HS-5 (cell line): ENCODE data around the gene CBL.
"Not testable (repeated sequence)": the region's sequence is repeated elsewhere in the genome, so short reads cannot be mapped to it uniquely, and the experiment has no call there.

Source experiments
- DNase-seq: peaks from one replicate; pipeline ENCODE4 v3.0.0-alpha.2; 2012; ENCODE audit warnings: low read depth

The CBL gene

DNA sequence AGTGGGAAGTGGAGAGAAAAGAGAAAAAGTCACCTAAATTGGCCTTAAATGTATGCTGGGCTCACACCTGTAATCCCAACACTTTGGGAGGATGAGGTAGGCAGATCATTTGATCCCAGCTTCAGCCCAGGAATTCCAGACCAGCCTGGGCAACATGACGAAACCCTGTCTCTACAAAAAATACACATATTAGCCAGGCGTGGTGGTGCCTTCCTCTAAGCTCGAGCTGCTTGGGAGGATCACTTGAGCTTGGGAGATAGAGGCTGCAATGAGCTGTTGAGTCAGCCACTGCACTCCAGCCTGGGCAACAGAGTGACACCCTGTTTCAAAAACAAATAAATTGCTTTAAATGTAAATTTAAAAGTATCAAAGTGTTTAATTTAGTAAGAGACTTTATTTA is 3.9 kb downstream of the CBL start:
- DNase-seq: no peak

DNA sequence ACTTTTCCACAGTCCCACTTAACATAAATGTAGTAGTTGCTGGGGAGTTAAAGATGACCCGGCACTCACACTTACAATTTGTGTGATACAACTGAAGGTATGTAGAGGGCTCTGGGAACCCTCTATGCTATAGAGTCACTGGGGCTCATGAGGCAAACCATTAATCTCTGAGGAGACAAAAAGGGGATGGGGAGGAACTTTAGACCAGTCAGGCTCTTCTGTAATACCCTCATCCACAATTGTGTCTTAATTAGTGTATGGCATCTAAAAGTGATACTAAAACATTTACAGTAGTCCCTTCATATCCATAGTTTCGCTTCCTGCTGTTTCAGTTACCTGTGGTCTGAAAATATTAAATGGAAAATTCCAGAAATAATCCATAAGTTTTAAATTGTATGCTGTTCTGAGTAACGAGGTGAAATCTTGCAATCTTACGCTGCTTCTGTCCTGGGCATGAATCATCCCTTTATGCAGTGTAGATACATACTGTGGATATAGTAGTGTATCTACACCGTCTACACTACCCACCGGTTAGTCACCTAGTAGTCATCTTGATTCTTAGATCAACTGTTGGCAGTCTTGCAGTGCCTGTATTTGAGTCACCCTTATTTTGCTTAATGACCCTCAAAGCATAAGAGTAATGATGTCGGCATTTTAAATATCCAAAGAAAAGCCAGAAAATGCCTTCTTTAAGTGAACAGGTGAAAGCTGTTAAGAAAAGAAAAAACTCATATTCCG is 12.2 kb downstream of the CBL start:
- peak; percentile 94 for DNase-seq

DNA sequence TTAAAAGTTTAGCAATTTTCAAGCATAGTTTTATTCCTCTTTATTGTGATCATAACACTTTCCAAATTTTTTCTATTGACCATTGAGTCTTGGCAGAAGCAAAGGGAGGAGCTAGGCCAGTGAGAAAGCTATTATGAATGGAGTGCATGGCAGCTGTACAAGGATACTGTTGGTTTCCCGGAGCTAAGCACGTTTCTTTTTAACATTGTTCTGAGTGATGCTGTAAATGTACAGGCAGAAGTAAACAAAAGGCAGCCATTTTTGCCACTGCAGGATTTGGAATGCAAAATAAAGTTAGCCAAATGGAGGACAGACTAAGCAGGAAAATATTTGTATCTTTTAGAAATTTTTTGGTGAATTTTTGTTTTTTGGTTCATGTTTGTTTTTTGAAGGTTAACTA is 16.2 kb downstream of the CBL start:
- no peak for DNase-seq

DNA sequence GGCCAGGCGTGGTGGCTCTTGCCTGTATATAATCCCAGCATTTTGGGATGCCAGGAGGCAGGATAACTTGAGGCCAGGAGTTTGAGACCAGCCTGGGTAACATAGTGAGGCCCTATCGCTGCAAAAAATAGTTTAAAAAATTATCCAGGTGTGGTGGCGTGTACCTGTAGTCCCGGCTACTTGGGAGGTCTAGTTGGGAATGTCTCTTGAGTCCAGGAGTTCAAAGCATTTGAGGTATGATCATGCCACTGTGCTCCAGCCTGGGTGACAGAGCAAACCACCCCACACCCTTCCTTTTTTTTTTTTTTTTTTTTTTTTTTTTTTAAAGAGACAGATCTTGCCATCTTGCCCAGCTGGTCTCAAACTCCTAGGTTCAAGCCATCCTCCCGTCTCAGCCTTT is 16.8 kb downstream of the CBL start:
- DNase-seq: no peak

DNA sequence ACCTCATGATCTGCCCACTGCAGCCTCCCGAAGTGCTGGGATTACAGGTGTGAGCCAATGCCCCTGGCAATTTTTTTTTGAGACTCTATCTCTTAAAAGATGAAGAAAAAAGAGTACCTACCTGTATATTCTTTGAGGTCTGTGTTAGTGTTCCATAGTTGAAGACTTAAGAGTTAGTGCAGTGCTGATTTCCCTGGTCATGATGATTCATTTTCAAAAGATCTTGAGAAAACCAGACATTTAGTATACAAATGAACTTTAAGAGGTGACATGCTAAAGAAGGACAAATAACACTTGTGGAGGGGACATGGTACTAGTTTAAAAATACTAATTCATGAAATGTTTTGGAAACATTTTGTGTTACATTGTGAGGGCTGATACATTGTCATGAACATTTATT is 17.7 kb downstream of the CBL start:
- DNase-seq: no peak

DNA sequence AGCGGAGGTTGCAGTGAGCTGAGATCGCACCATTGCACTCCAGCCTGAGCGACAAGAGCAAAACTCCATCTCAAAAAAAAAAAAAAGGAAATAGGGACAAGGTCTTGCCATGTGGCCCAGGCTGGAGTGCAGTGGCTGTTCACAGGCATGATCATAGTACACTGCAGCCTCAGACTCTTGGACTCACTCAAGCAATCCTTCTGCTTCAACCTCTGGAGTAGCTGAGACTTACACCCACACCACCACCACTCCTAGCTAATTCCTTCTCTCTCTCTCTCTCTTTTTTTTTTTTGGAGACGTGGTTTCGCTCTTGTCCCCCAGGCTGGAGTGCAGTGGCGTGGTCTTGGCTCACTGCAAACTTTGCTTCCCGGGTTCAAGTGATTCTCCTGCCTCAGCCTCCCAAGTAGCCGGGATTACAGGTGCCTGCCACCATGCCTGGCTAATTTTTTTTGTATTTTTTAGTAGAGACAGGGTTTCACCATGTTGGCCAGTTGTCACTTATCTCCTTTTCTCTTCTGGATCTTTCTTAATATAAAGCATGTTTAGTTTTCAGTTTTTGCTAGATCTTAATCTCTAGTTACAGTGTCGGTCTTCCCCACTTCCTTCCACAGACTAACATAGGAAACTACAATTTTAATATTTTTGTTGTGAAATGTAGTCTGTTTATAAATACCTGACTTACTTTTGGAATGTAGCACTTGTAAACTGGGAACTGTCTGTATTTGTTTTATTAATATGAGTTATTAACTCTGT is 22.6 kb downstream of the CBL start:
- not testable (repeated sequence) for DNase-seq

DNA sequence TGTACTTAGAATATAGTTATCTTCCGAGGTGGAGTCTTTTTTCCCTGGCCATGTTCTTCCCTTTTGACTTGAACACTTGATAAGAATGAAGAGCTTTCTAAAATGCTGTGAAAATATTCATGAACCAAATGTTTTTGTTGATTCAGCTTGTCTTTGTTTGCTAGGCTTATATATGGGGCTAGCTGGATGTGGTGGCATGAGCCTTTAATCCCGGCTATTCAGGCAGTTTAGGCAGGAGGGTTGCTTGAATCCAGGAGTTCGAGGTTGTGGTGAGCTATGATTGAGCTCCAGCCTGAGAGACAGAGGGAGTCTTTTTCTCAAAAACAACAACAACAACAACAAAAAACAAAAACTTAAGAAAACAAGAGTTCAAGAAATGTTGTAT is 23.1 kb downstream of the CBL start:
- no peak for DNase-seq

DNA sequence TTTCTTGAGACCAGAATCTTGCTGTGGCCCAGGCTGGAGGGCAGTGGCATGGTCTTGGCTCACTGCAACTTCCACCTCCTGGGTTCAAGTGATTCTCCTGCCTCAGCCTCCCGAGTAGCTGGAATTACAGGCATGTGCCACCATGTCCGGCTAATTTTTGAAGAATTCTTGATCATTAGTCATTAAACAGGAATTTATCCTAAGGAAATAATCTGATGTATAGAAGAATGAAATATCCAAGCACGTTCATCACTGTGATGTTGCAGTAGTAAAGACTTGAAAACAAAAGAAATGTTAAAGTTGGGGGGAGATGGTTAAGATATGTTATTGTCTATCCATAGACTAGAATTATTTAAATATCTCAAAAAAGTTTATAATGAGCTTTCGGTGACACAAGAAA is 23.6 kb downstream of the CBL start:
- no peak for DNase-seq

DNA sequence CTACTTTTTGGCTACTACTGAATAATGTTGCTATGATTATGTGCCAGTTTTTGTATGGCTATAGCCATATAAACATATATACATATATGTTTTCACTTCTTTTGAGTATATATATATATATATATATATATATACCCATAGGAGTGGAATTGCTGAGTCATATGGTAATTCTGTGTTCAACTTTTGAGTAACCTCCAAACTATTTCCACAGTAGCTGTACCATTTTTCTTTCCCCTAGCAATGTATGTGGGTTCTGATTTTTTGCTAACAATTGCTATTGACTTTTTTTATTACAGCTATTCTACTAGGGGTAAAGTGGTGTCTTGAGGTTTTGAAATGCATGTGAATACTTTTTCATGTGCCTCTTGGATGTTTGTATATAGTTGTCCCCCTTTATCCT is 30.4 kb downstream of the CBL start:
- DNase-seq: peak; percentile 36

DNA sequence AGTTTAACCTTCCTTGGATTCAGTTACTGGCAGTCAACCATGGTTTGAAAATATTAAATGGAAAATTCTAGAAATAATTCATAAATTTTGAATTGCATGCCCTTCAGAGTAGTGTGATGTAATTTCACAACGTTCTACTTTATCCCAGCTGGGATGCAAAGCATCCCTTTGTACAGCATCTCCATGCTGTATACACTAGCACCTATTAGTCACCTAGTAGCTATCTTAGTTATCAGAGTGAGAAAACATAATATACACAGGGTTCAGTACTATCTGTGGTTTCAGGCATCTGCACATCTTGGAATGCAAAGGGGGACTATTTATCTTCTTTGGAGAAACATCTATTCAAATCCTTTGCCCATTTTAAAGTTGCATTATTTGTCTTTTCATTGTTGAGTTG is 30.8 kb downstream of the CBL start:
- DNase-seq: peak; percentile 25

DNA sequence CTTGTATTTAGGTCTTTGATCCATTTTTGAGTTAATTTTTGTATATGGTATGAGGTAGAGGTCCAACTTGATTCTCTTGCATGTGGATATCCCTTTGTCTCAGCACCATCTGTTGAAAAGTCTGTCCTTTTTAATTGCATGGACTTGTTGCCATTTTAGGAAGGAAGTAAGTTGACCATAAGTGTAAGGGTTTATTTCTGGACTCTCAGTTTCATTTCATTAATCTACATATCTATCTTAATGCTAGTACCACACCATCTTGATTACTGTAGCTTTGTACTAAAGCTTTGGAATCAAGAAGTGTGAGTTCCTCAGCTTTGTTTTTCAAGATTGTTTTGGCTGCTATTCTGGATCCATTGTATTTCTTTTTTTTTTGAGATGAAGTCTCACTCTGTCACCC is 31.4 kb downstream of the CBL start:
- DNase-seq: no peak

DNA sequence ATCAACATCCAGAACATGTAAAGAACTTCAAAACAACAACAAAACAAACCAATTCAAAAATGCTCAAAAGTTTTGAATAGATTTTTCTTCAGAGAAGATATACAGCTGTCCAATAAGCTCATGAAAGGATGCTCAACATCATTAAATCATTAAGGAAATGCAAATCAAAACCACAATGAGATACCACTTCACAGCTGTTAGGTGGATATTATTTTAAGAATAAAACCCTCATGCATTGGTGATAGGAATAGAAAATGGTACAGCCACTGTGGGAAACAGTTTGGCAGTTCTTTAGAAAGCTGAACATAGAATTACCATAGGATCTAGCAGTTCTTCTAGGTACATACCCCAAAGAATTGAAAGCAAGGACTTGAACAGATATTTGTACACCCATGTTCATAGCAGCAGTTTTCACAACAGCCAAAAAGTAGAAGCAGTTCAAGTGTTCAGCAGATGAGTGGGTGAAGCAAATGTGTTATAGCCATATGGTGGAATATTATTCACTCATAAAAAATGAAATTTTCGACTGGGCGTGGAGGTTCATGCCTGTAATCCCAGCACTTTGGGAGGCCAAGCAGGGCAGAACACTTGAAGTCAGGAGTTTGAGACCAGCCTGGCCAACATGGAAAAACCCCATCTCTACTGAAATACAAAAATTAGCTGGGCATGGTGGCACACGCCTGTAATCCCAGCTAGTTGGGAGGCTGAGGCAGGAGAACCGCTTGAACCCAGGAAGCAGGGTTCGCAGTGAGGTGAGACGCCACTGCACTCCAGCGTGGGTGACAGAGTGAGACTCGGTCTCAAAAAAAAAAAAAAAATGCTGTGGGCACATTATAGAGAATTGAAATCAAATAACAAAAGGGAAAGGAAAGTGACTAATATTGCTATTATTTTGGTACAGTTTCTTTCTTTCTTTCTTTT is 42.9 kb downstream of the CBL start:
- DNase-seq: no peak

DNA sequence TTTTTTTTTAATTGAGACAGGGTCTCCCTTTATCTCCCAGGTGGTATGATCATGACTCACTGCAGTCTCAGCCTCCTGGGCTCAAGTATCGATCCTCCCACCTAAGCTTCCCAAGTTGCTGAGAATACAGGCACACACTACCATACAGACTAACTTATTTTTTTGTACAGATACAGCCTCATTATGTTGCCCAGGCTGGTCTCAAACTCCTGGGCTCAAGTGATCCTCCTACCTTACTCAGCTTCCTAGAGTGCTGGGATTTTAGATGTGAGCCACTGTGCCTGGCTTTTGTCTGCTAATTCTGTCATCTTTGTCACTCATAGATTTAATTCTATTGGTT is 43.5 kb downstream of the CBL start:
- no peak for DNase-seq

DNA sequence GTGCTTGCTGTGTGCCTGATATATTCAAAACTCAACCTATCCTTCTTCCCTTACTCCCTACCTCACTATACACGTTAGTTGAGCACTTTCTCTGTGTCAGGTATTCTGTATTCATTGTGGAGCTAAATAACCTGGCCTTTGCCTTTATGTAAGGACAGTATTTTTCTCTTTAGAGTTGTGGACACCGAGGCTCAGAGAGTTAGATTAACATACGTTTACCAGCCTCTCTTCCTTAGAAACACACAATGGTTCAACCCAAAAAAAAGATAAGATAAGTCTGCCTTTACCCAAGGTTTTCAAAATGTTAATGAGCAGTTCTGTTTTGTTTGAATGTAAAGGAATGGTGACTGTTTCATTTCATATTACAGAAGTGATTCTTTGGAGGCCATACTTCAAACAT is 45.0 kb downstream of the CBL start:
- no peak for DNase-seq

DNA sequence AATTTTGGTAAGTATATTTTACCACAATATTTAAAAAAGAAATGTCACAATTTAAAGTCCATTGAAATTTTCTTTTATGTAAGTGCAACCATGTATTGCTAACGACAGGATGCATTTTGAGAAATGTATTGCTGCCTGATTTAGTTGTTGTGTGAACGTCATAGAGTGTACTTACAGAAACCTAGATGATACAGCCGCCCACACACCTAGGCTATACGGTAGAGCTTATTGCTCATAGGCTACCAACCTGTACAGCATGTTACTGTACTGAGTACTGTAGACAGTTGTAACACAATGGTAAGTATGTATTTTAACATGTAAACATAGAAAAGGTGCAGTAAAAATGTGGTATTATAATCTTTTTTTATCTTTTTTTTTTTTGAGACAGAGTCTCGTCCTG is 48.1 kb downstream of the CBL start:
- no peak for DNase-seq

DNA sequence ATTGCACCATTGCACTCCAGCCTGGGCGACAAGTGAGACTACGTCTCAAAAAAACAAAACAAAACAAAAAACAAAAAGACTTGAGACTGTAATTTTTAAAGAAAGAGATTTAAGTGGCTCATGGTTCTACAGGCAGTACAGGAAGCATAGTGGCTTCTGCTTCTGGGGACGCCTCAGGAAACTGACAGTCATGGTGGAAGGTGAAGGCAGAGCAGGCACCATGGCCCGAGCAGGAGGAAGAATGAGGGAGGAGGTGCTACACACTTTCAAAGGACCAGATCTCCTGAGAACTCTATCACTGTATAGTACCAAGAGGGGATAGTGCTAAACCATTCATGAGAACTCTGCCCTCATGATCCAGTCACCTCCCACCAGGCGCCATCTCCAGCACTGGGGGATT is 52.0 kb downstream of the CBL start:
- DNase-seq: no peak

DNA sequence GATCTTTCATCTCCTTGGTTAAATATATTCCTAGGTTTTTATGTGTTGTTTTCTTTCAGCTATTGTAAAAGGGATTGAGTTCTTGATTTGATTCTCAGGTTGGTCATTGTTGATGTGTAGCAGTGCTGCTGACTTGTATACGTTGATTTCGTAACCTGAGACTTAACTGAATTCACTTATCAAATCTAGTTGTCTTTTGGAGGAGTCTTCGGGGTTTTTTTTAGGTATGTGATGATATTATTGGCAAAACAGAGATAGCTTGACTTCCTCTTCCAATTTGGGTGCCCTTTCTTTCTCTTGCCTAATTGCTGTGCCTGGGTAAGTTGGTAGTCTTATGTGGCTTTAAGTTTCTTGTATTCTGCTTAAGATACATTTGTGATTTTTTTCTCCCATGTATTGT is 52.8 kb downstream of the CBL start:
- no peak for DNase-seq

DNA sequence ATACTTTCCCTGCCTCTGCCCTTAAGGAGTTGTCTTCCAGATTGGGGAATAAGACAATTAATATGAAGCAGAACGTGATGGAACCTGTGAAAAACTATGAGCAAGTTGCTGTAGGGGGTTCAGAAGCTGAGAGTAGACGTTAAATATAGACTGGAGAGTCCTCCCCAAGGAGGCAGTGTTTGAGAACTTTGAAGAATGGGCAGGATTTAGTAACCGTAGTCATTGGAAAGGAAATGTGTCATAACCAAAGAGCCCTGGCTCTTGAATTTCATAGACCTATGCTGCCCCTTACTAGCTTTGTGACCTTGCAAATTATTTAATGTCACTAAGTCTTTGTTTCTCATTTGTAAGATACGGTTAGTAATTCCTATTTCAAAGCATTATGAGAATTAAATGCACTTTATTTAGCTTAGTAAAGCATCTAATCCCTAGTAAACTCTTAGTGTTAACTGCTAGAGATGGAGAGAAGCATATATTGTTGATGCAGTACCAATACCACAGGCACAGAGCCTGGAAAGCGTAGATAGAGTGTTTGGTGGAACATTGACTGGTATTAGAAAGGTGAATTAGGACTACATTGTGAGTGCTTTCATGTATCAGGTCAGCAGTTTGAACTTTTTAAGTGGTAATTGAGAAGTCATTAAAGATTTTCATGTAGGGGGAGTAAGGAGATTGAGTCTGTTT is 56.7 kb downstream of the CBL start:
- DNase-seq: peak; percentile 18

DNA sequence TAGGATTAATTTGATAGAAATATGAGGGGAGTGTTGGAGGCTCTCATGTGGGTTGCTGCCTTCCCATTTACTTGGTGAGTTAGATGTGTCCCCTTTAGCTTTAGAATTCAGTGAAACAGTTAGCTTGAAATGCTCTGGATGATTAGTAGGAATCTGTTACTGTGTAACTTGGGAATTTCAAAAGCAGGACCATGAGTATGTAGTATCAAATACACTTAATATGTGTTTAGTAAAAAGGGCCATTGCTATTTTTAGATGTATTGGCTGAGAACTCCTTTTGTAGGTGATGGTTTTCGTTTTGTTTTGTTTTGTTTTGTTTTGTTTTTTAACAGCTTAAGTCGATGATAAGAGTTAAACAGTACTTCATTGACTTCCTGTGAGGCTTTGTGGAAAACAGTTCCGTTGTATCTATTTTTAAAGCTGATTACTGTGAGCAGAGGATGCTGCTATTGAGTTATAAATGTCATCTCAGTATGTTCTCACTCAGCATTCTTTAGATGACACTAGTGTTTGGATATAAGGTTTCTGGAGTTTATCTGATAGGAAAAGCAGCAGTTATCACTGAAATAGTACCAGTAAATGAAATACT is 57.3 kb downstream of the CBL start:
- DNase-seq: no peak

DNA sequence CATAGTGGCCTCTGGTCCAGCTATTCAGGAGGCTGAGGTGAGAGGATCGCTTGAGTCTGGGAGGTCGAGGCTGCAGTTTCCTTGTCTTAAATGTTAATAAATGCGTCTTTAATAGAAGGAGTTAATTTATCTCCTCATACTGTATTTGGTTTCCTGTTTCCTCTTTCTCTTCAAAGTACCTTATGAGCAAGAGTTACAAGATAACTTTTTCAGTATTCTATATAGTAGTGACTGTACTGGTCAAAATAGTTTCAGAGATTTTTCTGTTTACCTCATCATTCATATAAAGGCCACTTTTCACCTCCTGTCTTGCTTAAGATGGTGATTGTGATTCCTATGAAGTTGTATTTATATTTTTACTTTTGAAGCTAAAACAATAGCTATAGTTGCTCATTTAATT is 59.9 kb downstream of the CBL start:
- DNase-seq: no peak

DNA sequence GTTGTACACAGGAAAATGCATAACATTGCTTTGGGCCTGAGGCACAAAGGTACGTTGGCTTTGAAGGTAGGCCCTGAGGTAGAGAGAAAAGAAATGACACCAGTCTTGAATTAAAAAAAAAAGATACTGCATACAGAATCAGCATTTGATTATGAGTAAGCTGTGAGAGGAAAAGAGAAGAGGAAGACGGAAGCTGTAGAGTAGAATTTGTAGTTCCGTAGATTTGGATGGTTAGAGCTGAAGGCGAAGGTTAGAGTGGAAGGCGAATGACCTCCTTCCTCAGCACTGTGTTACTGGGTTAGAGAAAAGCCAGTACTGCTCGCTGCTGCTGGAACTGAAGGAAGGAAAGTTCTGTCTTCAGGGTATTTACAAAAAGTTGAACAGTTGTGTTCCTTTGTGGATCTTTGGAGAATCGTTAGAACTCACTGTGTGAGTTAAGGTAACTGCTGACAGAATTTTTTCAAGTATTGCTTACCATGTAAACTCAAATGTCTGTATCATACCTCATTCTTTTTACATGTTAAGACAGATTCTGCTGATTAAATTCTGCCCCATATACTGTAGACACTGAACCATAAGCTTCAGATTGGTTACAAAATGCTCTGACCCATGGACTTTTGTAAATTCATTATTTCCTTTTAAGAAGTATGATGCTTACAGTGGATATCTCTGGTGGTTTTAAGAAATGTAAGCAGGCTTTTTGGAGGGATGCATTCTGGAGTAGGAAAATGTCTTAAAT is 60.5 kb downstream of the CBL start:
- DNase-seq: no peak
